ENCODE data around the gene LAMP5.

The LAMP5 gene

GRCh38 chr20:9500121-9500520 is 14.3 kb upstream of the LAMP5 start:
- peak; percentile 7 for DNase-seq (ENCODE audit: low spot score)

GRCh38 chr20:9501473-9501872 is 12.9 kb upstream of the LAMP5 start:
- no peak for DNase-seq (ENCODE audit: low spot score)

- peak; percentile 33 for DNase-seq (ENCODE audit: low spot score)
Measured at GRCh38 chr20:9503526-9504245, 10.7 kb upstream of the LAMP5 start.

GRCh38 chr20:9506280-9506821 is 8.0 kb upstream of the LAMP5 start:
- no peak for DNase-seq (ENCODE audit: low spot score)

- DNase-seq (ENCODE audit: low spot score), result no peak
Measured at GRCh38 chr20:9506964-9507369, 7.4 kb upstream of the LAMP5 start.

- no peak for DNase-seq (ENCODE audit: low spot score)
Measured at GRCh38 chr20:9507544-9508239, 6.7 kb upstream of the LAMP5 start.

- DNase-seq (ENCODE audit: low spot score), result no peak
Measured at GRCh38 chr20:9508240-9508661, 6.1 kb upstream of the LAMP5 start.

GRCh38 chr20:9508696-9509178 is 5.7 kb upstream of the LAMP5 start:
- no peak for DNase-seq (ENCODE audit: low spot score)

- no peak for DNase-seq (ENCODE audit: low spot score)
Measured at GRCh38 chr20:9509246-9509645, 5.1 kb upstream of the LAMP5 start.

GRCh38 chr20:9510911-9511310 is 3.5 kb upstream of the LAMP5 start:
- DNase-seq (ENCODE audit: low spot score), result peak; percentile 30

- DNase-seq (ENCODE audit: low spot score), result no peak
Measured at GRCh38 chr20:9514072-9514460, 324 bp upstream of the LAMP5 start.

- DNase-seq (ENCODE audit: low spot score), result no peak
Measured at GRCh38 chr20:9515214-9515585, 810 bp downstream of the LAMP5 start.

- DNase-seq (ENCODE audit: low spot score), result no peak
Measured at GRCh38 chr20:9515741-9516233, 1.4 kb downstream of the LAMP5 start.

- no peak for DNase-seq (ENCODE audit: low spot score)
Measured at GRCh38 chr20:9516234-9516871, 2.0 kb downstream of the LAMP5 start.

- no peak for DNase-seq (ENCODE audit: low spot score)
Measured at GRCh38 chr20:9517297-9518162, 3.1 kb downstream of the LAMP5 start.

- DNase-seq (ENCODE audit: low spot score), result no peak
Measured at GRCh38 chr20:9518576-9519175, 4.3 kb downstream of the LAMP5 start.

- DNase-seq (ENCODE audit: low spot score), result no peak
Measured at GRCh38 chr20:9520086-9520485, 5.7 kb downstream of the LAMP5 start.

- no peak for DNase-seq (ENCODE audit: low spot score)
Measured at GRCh38 chr20:9523636-9524035, 9.2 kb downstream of the LAMP5 start.

- no peak for DNase-seq (ENCODE audit: low spot score)
Measured at GRCh38 chr20:9531581-9531980, 17.2 kb downstream of the LAMP5 start.

- no peak for DNase-seq (ENCODE audit: low spot score)
Measured at GRCh38 chr20:9532069-9532838, 17.9 kb downstream of the LAMP5 start.
